Activated CD8-positive, alpha-beta memory T cell treated with anti-CD3 and anti-CD28 coated beads for 24 hours (primary cell): ENCODE results near the gene HCN2.
"Not testable (repeated sequence)": the region's sequence is repeated elsewhere in the genome, so short reads cannot be mapped to it uniquely, and the experiment has no call there.

Experiments
- DNase-seq: peaks from one replicate; pipeline ENCODE4 v3.0.0-alpha.2; 2020

HCN2 gene

DNA sequence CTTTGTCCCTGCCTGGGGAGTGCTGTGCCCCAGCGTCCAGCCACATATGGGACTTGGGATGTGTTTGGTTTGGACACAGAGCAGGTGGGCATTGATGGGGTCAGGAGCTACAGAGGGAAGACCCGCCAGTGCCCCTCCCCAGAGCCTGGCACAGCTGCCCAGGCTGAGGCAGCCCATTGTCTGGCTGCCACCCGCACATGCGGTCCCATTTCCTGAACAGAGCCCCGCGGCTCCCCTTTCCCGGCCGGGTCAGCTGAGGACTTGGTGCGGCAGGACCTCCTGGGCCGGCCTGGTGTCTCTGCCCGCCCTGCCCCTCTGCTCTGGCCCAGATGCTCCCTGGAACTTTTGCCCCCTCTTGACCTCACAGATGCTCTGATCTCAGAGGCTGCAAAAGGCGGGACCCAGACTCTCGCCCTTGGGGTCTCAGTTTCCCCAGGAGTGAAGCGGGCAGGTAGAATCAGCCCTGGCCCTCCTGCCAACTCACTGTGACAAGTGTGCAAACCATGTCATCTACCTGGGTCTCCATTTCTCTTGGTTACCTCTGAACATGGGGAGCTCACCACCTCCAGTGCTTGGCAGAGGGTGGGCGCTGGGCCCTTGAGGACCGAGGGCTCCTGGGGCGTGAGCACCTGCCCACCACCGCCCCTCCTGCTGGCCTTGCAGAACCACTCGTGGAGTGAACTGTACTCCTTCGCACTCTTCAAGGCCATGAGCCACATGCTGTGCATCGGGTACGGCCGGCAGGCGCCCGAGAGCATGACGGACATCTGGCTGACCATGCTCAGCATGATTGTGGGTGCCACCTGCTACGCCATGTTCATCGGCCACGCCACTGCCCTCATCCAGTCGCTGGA, 17.8 kb downstream of the HCN2 start:
- no peak for DNase-seq

DNA sequence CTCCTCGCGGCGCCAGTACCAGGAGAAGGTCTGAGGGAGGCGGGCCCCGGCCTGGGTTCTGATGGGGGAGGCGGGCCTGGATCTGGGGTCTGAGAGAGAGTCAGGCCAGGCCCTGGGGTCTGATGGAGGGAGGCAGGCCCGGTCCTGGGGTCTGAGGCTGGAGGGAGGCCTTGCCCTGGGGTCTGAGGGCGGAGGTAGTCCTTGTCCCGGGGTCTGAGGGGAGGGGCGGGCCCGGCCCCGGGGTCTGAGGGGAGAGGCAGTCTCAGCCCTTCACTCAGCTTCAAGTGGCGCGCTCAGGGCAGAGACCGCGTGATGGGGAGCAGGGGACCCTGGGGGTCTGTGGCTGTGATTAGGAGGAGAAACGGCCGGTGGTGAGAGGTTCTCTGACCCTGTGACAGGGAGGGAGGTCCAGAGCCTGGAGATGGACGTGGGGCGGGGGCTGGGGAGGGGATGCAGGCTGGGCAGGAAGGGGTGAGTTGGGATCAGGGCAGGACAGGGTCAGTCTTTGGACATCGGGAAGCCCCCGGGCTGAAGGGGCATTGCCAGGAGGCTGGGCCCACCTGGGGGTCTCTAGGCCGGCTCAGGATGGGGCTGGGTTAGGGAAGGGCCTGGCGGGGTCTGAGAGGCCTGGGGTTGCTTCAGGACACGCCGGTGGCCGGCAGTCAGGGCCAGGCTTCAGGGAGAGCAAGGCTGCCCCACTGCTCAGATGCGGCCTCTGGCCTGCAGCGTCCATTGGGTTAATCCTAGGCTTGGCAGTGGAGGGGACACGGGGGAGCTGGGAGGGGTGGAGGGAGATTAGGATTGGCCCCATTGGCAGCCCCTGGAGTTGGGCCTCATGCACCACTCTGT, 18.7 kb downstream of the HCN2 start:
- DNase-seq = no peak

DNA sequence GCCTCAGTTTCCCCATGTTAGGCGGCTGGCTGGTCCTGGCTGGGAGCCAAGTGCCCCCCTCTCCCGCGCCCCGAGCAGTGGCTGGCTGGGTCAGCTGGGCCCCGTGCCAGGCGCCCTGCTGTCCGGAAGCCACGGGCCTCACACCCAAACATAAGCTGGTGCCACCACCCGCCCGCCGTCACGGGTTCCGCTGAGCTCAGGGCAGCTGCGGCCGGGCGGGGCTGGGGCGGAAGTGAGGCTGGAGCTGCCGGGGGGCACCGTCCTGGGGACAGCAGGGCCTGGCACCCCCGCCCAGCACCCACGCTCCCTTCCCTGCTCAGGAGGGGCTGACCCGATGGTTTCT, 19.3 kb downstream of the HCN2 start:
- no peak for DNase-seq

DNA sequence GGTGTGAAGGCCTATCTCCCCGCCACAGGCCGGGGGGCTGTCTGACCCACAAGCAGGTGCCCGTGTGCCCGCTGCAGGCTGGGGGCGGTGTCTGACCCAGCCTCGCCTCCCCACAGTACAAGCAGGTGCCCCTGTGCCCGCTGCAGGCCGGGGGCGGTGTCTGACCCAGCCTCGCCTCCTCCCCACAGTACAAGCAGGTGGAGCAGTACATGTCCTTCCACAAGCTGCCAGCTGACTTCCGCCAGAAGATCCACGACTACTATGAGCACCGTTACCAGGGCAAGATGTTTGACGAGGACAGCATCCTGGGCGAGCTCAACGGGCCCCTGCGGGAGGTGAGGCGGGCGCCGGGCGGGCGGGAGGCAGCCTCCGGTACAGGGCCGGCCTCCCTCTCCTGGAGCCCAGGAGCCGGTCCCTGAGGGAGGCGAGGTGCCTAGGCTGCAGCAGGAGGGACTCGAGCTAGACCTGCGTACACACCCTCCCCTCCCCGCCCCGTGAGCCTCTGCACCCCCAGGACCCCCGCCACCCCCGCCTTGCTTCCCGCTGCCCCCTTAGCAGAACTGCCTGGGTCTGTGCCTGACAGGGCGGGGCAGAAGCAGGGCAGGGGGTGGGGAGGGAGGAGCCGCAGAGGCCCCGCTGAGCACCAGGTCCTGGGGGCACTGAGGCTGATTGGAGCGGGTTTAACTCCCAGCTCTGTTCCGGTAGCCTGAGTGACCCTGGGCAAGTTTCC, 20.6 kb downstream of the HCN2 start:
- peak; percentile 72 for DNase-seq

DNA sequence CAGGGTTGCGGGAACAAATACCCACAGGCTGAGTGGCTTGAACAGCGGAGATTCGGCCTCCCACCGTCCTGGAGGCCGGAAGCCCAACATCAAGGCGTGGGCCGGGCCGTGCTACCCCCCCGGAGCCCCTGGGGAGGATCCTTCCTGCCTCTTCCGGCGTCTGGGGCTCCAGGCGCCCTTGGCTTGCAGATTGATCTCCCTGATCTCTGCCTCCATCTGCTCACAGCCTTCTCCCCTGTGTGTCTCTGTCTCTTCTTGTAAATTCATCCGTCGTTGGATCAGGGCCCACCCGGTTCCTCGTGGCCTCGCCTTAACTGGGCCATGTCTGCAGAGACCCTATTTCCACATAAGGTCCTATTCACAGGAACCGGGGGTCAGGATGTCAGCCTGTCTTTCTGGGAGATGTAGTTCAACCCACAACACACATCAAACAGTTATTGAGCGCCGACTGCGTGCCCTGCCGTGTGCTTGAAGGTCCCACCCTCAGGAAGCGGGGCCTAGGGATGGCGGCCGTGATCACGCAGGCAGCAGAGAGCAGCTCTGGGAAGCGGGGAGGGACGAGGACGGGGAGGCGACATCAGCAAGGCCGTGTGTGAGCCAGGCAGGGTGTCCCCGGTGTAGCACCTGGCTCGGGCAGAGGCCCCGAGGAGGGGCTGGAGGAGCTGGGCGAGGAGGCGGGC, 21.3 kb downstream of the HCN2 start:
- peak; percentile 86 for DNase-seq

DNA sequence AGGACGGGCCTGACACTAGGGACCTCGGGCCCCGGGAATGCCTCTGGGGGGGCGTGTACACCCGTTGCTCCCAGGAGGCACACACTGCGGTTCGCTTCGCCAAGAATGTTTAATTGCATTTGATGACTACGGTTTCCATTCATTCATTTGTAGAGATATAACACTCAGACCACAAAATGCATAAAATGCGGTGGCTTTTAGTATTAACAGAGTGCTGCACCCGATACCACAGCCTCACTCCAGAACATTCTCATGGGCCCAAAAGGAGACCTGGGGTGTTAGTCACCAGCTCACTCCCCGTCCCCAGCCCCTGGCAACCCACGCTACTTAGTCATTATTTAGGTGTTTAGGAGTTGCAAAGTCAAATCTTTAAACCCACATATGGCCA, 21.8 kb downstream of the HCN2 start:
- no peak for DNase-seq

DNA sequence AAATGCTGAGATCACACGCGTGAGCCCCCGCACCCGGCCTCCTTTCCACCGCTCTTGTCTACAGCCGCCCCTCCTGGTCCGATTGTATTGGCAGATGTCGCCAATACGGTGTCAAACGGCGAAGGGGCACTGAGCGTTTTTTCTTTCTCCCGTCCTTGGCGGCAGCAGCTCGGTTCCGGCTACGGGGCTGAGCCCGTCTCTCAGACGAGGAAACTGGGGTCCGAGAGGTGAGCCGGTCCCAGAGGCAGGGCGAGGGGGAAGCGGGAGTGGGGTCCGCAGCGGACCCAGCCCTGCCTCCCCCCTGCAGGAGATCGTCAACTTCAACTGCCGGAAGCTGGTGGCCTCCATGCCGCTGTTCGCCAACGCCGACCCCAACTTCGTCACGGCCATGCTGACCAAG, 23.3 kb downstream of the HCN2 start:
- no peak for DNase-seq

DNA sequence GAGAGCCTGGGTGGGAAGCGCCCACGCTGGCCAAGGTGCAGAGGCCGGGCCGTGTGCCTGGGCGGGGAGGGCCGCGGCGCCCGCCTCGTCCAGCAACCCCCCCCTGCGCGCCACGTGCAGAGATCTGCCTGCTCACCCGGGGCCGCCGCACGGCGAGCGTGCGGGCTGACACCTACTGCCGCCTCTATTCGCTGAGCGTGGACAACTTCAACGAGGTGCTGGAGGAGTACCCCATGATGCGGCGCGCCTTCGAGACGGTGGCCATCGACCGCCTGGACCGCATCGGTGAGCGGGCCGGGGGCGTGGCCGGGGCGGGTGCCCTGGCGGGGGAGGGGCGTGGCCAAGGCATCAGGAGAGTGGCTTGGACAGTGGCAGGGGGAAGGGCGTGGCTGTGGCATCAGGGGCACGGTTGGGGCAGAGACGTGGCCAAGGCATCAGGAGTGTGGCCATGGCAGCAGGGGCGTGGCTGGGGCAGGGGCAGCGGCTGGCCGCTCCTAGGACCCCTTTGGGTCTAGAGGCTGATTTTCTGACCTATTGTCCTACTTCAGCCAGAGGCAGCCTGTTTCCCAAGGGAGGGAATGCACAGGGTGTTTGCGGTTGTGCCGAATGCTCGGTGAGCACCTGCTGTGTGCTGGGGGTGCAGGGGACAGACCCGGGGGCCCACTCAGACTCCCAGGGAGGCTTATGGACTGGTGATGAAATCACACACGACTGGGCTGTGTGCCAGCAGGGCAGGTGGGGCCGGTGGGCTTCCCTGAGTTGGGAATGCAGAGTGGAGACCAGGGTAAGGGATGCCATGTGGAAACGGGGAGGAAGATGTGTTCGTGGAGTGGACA, 24.3 kb downstream of the HCN2 start:
- no peak for DNase-seq

DNA sequence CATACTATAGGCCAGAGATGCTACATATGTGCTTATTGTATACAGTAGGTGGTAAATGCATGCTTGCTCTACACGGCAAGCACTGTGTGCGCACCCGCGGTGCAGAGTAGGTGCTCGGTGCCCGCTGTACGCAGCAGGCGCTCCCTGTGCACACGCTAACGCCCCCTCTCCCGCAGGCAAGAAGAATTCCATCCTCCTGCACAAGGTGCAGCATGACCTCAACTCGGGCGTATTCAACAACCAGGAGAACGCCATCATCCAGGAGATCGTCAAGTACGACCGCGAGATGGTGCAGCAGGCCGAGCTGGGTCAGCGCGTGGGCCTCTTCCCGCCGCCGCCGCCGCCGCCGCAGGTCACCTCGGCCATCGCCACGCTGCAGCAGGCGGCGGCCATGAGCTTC, 25.9 kb downstream of the HCN2 start:
- no peak for DNase-seq

DNA sequence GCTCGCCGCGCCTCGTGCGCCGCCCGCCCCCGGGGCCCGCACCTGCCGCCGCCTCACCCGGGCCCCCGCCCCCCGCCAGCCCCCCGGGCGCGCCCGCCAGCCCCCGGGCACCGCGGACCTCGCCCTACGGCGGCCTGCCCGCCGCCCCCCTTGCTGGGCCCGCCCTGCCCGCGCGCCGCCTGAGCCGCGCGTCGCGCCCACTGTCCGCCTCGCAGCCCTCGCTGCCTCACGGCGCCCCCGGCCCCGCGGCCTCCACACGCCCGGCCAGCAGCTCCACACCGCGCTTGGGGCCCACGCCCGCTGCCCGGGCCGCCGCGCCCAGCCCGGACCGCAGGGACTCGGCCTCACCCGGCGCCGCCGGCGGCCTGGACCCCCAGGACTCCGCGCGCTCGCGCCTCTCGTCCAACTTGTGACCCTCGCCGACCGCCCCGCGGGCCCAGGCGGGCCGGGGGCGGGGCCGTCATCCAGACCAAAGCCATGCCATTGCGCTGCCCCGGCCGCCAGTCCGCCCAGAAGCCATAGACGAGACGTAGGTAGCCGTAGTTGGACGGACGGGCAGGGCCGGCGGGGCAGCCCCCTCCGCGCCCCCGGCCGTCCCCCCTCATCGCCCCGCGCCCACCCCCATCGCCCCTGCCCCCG, 26.5 kb downstream of the HCN2 start:
- DNase-seq = no peak

DNA sequence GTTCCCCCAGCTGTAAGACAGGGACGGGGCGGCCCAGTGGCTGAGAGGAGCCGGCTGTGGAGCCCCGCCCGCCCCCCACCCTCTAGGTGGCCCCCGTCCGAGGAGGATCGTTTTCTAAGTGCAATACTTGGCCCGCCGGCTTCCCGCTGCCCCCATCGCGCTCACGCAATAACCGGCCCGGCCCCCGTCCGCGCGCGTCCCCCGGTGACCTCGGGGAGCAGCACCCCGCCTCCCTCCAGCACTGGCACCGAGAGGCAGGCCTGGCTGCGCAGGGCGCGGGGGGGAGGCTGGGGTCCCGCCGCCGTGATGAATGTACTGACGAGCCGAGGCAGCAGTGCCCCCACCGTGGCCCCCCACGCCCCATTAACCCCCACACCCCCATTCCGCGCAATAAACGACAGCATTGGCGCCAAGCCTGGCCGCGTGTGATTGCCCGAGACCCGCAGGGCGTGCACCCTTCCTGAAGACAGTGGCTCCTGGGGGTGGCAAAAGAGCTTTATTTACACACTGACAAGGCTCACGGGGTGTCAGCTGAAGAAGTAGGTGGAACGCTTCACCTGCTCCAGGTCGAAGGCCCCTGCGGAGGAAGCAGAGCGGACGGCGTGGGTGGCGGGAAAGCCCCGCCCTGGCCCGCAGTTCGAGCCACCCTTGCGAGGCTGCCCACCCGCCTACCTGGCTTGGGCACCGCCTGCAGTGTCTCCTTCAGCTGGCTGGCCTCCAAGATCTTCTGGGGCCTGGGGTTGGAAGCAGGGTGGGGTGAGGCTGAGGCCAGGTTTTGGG, 27.3 kb downstream of the HCN2 start:
- no peak for DNase-seq

DNA sequence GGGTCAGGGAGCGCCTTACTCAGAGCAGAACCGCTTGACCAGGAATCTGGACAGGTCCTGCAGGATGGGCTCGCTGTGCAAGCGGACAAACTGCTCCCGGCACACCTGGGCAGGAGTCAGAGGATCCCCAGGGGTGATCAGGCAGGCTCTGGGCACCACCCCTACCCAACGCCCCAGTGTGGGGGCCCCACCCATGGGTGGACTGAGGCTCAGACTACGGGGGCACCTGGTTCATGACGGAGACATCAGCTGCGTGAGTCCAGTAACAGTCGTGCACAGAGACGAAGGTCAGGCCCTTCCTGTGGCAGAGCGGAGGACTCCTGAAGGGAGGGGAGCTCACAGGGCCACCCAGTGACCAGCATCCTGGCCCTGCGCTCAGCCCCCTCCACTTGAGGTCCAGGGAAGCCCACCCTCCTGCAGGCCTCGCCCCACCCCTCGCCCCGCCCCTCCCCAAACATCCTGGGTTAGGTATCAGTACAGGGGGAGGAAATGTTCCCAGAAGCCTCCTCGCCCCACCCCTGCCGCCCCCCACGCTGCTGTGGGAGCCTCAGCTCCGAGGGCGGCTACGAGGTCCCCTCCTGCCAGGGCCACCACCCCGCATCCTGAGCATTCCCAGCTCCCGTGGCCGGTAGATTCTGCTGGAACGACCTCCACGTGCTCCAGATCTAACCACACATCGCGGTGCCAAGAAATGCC, 28.0 kb downstream of the HCN2 start:
- no peak for DNase-seq

DNA sequence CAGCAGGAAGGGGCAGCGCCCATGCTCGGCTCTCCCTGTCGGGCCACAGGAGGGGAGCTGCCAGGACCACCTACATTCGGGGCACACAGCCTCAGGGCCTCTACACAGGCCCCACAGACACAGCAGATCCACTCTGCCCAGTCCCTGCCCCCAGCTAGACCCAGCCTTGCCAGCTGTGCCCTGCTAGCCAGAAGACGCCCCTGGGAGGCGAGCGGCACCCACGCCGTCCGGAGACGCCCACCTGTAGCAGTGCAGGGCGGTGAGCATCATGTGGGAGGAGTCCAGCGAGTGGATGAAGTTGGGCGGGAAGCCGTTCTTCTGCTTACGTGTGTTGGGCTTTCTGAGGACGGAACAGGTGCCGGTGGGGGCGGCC, 28.6 kb downstream of the HCN2 start:
- no peak for DNase-seq

DNA sequence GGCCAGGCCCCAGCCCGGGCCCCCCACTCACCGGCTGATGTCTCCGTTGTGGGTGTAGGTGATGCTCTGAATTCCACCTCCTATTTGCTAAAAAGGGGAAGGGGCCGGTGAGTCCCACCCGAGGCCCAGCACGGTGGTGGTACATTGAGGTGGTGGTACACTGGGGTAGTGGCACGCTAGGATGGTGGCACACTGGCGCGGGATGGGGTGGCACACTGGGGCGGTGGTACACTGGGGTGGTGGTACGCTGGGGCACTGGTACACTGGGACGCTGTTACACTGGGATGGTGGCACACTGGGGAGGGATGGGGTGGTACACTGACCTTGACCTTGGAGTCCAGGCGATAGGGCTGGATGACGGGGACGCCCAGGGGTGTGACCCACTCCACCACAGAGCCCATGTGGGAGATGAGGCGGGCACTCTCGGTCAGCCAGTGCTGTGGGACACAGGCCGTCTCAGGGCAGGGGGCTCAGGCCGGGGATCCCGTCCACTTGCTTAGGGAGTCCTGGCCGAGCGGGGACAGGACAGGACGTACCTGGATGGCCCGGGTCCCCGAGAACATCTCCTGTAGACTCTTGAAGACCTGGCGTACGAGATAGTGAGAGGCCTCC, 29.1 kb downstream of the HCN2 start:
- no peak for DNase-seq

DNA sequence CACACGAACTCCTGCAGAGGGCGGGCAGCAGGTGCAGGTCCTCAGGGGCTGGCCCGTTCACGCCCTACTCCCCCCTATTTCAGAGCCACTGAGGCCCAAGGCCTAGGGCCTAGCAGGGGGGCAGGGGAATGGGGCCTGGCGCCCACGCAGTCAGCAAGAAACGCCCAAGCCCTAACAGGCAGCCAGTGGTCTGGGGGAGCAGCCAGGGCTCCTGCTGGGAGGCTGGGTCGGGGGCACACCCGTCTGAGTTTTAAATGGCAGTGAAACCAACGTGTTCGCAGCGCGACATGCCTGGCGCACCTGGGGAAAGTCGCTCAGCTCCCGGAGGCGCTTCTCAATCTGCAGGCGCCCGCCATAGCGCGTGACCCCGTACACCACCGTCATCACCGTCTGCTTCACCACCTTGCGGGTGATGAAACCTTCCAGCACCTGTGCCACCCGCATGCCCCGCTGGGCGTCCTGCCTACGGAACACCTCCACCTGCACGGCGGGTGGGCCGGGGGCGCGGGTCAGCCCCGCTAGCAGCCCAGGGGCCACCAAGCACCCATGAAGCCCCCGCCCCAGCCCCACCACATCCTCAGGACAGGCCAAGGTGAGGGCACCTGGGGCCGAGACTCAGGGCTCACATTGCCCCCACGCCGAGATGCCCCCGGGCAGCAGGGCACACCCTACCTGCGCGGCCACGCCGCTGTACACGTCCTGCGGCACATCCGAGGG, 29.8 kb downstream of the HCN2 start:
- no peak for DNase-seq

DNA sequence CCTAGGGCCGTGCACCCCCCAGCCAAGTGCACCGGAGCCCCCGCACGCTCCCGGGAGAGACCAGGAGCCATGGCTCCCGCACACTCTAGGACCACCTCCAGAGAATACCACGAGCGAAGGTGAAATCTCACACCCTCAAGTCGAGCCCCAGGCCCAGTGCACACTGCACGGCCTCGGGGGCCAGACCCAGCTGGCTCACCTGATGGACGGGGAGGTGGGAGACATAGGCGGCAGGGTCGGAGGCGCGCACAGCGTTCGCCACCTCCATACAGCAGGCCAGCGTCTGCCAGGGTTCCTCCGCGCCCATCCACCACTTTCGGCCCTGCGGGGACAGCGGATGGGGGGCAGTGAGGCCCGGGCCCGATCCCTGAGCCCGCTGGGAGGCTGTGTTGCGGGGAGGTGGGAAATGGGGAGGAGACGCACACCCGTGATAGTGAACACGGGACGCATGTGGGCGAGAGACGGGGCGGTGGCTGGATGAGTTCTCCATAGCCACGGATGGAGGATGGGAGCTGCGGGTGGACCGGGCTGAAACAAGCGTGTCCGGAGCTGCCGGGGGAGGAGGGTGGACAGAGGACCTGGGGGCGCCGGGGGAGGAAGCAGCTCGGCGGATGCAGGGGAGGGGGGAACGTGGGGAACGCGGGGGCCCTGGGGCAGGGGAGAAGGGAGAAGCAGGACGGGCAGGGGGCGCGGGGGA, 30.6 kb downstream of the HCN2 start:
- DNase-seq = no peak

DNA sequence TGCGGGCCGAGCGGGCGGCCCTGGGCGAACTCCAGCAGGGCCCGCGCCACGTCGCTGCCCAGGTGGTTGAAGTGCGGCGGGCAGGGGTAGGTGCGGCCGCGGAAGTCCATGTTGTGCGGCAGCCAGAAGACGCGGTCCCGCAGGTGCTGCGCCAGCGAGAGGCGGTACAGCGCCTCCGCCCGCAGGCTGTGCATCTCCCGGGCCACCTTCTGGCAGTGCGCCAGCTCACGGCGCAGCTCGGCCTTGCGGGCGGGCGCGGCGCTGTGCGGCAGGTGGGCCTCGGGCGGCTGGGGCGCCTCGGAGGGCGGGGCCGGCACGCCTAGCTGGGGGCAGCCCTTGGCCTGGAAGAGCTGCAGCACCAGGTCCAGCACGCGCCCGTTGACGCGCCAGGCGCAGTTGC, 31.5 kb downstream of the HCN2 start:
- not testable (repeated sequence) for DNase-seq

DNA sequence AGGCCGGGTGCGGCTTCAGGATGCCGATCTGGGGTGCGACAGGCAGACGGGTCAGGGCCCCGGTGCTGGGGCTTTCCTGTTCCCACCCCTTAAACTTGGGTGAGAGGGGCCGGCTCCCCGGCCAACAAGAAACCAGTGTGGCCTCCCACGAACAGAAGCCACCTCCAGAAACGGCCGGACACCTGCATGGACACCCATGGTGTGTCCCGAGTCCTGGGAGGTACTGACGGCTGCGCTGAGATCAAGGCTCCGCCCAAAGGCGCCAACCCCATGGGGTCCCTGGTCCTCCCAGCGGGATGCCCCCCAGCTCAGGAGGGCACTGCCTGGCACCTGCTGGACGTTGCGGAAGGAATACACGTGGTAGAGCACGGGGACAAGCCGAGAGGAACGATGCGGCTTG, 32.1 kb downstream of the HCN2 start:
- no peak for DNase-seq
